ENCODE results near the gene NCLN.
"Not testable (repeated sequence)": the region's sequence is repeated elsewhere in the genome, so short reads cannot be mapped to it uniquely, and the experiment has no call there.

Gene NCLN

GRCh38 chr19:3208317-3209207, 22.8 kb downstream of the NCLN start:
- H3K4me3 ChIP-seq (ENCODE audit: low read depth, low read length) = no peak overlapping the region
- no peak for DNase-seq (ENCODE audit: low read depth)
- no peak for TF ChIP-seq CTCF (IDR thresholded peaks at IDR 0.05; ENCODE audit: insufficient read depth, low read depth, low read length, missing control alignments)

DNA sequence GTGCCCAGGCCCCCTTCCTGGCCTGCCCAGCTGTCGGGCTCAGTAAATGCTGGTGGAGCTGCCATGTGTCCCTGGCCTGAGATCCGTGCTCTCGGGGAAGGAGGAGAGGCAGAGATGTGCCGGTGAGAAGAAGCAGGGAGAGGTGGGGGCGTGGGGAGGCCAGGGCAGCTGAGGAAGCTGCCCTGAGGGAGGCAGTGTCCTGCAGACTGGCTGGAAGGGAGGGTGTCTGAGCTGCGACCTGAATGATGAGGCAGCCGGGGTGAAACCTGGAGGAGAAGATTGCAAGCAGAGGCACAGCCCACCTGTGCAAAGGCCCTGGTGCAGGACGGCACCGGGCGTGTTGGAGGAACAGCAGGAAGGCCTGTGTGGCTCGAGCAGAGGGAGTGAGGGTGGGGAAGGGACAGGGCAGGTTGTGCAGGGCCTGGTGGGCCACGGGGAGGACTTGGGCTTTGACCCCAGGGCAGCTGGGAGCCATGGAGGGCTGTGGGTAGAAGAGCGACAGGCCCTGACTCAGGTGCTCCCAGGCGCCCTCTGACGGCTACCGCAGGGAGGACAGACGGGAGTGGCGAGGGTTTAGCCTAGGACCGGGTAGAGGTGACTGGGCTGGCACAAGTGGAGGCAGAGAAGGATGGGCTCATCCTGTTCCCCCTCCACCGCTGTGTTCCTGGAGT, 24.8 kb downstream of the NCLN start:
- DNase-seq (ENCODE audit: low read depth) = peak; percentile 61
- TF ChIP-seq CTCF (IDR thresholded peaks at IDR 0.05; ENCODE audit: insufficient read depth, low read depth, low read length, missing control alignments) = peak; percentile 92
- H3K4me3 ChIP-seq (ENCODE audit: low read depth, low read length) = no peak overlapping the region

- no peak for DNase-seq (ENCODE audit: low read depth)
- no peak for TF ChIP-seq CTCF (IDR thresholded peaks at IDR 0.05; ENCODE audit: insufficient read depth, low read depth, low read length, missing control alignments)
- H3K4me3 ChIP-seq (ENCODE audit: low read depth, low read length) = no peak overlapping the region
These were observed 25.5 kb downstream of the NCLN start for GRCh38 chr19:3211191-3211590.

- no peak overlapping the region for H3K4me3 ChIP-seq (ENCODE audit: low read depth, low read length)
These were observed 27.4 kb downstream of the NCLN start for GRCh38 chr19:3213159-3213558.

DNA sequence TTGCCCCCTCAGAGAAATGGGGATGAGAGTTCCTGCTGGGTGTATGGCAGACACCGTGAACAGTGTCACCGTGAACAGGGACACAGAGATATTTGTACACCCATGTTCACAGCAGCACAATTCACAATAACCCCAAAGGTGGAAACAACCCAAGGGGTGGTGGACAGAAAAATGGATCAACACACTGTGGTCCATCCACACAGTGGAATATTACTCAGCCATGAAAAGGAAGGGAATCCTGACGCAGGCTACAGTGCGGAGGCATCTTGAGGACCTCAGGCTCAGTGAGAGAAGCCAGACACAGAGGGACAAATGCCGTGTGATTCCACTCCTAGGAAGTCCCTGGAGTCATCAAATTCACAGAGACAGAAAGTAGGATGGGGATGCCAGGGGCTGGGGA, 31.1 kb downstream of the NCLN start:
- no peak for TF ChIP-seq CTCF (IDR thresholded peaks at IDR 0.05; ENCODE audit: insufficient read depth, low read depth, low read length, missing control alignments)
- no peak for DNase-seq (ENCODE audit: low read depth)
- H3K4me3 ChIP-seq (ENCODE audit: low read depth, low read length) = no peak overlapping the region

More at GRCh38 chr19:3213159-3213558, 27.4 kb downstream of the NCLN start:
- no peak for DNase-seq (ENCODE audit: low read depth)
- no peak for TF ChIP-seq CTCF (IDR thresholded peaks at IDR 0.05; ENCODE audit: insufficient read depth, low read depth, low read length, missing control alignments)

DNA sequence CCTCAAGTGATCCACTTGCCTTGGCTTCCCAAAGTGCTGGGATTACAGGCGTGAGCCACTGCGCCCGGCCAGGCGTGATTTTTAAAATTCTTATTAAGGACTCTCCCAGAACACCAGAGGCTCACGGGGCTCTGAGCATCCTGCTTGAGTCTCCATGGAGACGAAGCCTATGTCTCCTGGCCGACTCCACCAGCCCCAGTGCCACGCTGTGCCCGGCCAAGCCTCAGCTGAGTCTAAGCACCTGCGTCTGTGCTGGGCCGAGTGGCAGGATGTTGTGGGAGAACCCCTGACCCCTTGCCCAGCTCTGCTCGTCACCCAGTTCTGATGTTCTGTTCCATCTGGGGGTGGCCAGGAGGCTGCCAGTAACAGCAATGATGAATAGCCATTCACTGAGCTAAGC, 34.8 kb downstream of the NCLN start:
- TF ChIP-seq CTCF (IDR thresholded peaks at IDR 0.05; ENCODE audit: insufficient read depth, low read depth, low read length, missing control alignments) = no peak
- no peak for DNase-seq (ENCODE audit: low read depth)
- H3K4me3 ChIP-seq (ENCODE audit: low read depth, low read length) = no peak overlapping the region

- H3K4me3 ChIP-seq (ENCODE audit: low read depth, low read length); DNase-seq (ENCODE audit: low read depth): not testable (repeated sequence)
These were observed 35.8 kb downstream of the NCLN start for GRCh38 chr19:3221576-3221975.
